Right lobe of liver (tissue), 6 donors: ENCODE data around the gene FAM161B. TPM values are rescaled to one million over a fixed set of nuclear protein-coding genes. Genes with fewer than 3 reads are reported as not detected.

Experiments
- ATAC-seq, 4 donors: fragments of 200-7000 bp; cut with Tn5 transposase; one replicate each; pipeline ENCODE4 v1.9.1; 2020; ENCODE audit warnings: mild to moderate bottlenecking in 4 of 4, moderate library complexity in 4 of 4
- DNase-seq, 3 donors: peaks; one replicate each; pipeline ENCODE4 v3.0.0-alpha.2; 2020
- H3K27ac ChIP-seq, 3 donors: fragments of 200-600 bp; one replicate each; pipeline ENCODE4 v1.8.0; 2022
- H3K27me3 ChIP-seq, 2 donors: fragments of 200-600 bp; one replicate each; pipeline ENCODE4 v1.8.0; 2022
- H3K36me3 ChIP-seq, 4 donors: fragments of 200-600 bp; sonication (generic) in 1 of 4; one replicate each; pipeline versions ENCODE4 v1.5.1 to v1.8.0; 2017 to 2022; ENCODE audit warnings: control low read depth in 1 of 4
- H3K4me1 ChIP-seq, 4 donors: fragments of 200-600 bp; sonication (generic) in 1 of 4; one replicate each; pipeline versions ENCODE4 v1.5.1 to v1.8.0; 2017 to 2022; ENCODE audit warnings: control low read depth in 1 of 4
- H3K4me3 ChIP-seq, 3 donors: fragments of 200-600 bp; one replicate each; pipeline ENCODE4 v1.8.0; 2022
- H3K9me3 ChIP-seq, 4 donors: fragments of 200-600 bp; sonication (generic) in 1 of 4; one replicate each; pipeline versions ENCODE4 v1.5.1 to v1.8.0; 2017 to 2022; ENCODE audit warnings: control low read depth in 1 of 4
- CTCF ChIP-seq, 4 donors: fragments of 200-600 bp in 3 of 4; fragments of 450-650 bp in 1 of 4; IDR thresholded peaks; one replicate each; pipeline versions ENCODE4 v1.5.1 to v1.8.0; 2016 to 2022; ENCODE audit warnings: antibody characterized with exemption in 4 of 4, mild to moderate bottlenecking in 2 of 4
- POLR2A ChIP-seq: fragments of 450-650 bp; IDR thresholded peaks from one replicate; pipeline ENCODE4 v1.6.1; 2017; ENCODE audit warnings: antibody characterized with exemption, mild to moderate bottlenecking
- WGBS: methylation state at CpG from one replicate; pipeline ENCODE4 v1.1.6; 2018; ENCODE audit warnings: low coverage, low lambda C conversion rate; ENCODE audit not compliant: insufficient coverage; ENCODE audit errors: missing lambda C conversion rate; 5-methylcytosine and 5-hydroxymethylcytosine counted together
- intact Hi-C, 2 donors: fragments of 100-400 bp; cut with DNase I; formaldehyde crosslinking; loops; one replicate each; pipeline versions ENCODE4 v1.11.2 to v1.14.1; 2022
- total RNA-seq, 6 experiments: library from RNA; depleted of rRNA in 2 of 6; stranded (reverse); fragments of >200 nt in 2 of 6; fragmentation: NEBNext Ultra II Directional in 3 of 6; extraction: Animal tissue kit (Norgen Biotek cat#: 25700) in 3 of 6; gene quantifications; one replicate each; pipeline versions ENCODE4 v1.1.0 to v1.2.4, GENCODE V29; 2016 to 2023
- donor health status: DM: no; HTN: yes; CAD: no.
- donor health status: DM: no; HTN: no; CAD: no.
- donor health status: DM: no; HTN: no; CAD: no.
- donor health status: DM: no; HTN: yes; CAD: no.
- donor health status: DM: no; HTN: yes; CAD: no.

The FAM161B gene
- total RNA-seq, 6 experiments from 2014 or later: 1.3 to 2.3 (median 1.5) TPM

- ATAC-seq (no peak), DNase-seq (no peak)
- Histone ChIP-seq H3K4me3 (no peak overlapping the region), H3K27ac (no peak overlapping the region), H3K27me3 (no peaks in the 10 kb centered on the region), H3K36me3 (peaks cover 0 to 37% (median 6%) of the 10 kb centered on the region in 4 donors), H3K9me3 (no peaks in the 10 kb centered on the region), H3K4me1 (no peaks in the 10 kb centered on the region)
- WGBS: 97% methylated on average over 6 of the region's 6 CpGs
- TF ChIP-seq POLR2A: no peak
- no peak for TF ChIP-seq CTCF (IDR thresholded peaks at IDR 0.05)
- intact Hi-C loops: no loop called here
Observed at GRCh38 chr14:73916324-73916723, 33.6 kb downstream of the FAM161B start.

- ATAC-seq (no peak), DNase-seq (no peak)
- Histone ChIP-seq H3K4me1 (no peaks in the 10 kb centered on the region), H3K9me3 (no peaks in the 10 kb centered on the region), H3K36me3 (peaks cover 2 to 50% (median 19%) of the 10 kb centered on the region in 4 donors), H3K27me3 (no peaks in the 10 kb centered on the region), H3K4me3 (no peak overlapping the region), H3K27ac (no peak overlapping the region)
- intact Hi-C loops: no loop called here
- TF ChIP-seq CTCF (IDR thresholded peaks at IDR 0.05): no peak
- TF ChIP-seq POLR2A: no peak
- 79% methylated on average over 2 of the region's 3 CpGs for WGBS
Observed at GRCh38 chr14:73913256-73913655, 36.6 kb downstream of the FAM161B start.

DNA sequence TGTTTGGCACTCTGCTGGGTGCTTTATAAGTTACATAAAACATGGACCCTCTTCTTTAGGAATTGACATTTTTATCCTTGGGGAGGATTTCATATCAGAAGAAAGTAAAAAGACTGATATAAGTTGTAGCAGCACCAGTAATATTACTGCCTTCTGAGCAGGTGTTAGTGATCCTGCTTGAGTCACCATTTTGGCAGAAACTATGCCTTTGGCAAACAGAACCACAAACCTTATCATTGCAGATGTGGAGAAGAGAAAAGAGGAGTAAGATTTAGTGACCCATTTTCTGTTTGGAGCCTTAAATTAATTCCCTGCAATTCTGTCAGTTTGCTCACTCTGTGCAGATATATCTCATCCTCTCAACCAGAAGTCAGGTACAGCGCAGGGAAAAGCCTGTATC lies 40.2 kb downstream of the FAM161B start:
- Histone ChIP-seq H3K27me3 (no peaks in the 10 kb centered on the region), H3K27ac (no peak overlapping the region), H3K4me3 (no peak overlapping the region), H3K36me3 (peaks cover 10 to 72% (median 30%) of the 10 kb centered on the region in 4 donors), H3K4me1 (no peaks in the 10 kb centered on the region), H3K9me3 (no peaks in the 10 kb centered on the region)
- 100% methylated on average over 1 of the region's 1 CpG for WGBS
- intact Hi-C loops: no loop called here
- DNase-seq: no peak
- TF ChIP-seq CTCF (IDR thresholded peaks at IDR 0.05) (no peak), POLR2A (no peak)
- ATAC-seq: no peak

DNA sequence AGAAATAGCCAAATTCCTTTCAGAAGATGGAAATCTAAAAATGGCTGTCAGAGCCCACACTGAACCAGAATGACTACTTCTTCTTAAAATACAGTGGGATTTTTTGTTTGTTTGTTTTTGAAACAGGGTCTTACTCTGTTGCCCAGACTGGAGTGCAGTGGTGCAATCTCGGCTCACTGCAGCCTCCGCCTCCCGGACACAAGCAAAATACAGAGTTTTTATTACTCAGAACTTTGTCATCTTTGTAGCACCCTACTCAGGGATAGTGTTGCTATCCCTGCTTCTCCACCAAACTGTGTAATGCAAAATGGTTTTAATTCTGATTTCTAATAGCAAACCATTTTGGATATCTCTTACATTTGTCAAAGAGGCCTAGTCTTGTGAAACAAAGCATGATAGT lies 46.9 kb downstream of the FAM161B start:
- H3K27ac ChIP-seq: no peak overlapping the region
- H3K4me1 ChIP-seq: no peaks in the 10 kb centered on the region
- H3K36me3 ChIP-seq: peaks cover 0 to 75% (median 31%) of the 10 kb centered on the region in 4 donors
- WGBS: 66% methylated on average over 3 of the region's 3 CpGs
- no peak overlapping the region for H3K4me3 ChIP-seq
- H3K9me3 ChIP-seq: no peaks in the 10 kb centered on the region
- intact Hi-C loops: no loop called here
- no peaks in the 10 kb centered on the region for H3K27me3 ChIP-seq
- no peak for ATAC-seq
- no peak for DNase-seq
- TF ChIP-seq POLR2A (no peak), CTCF (IDR thresholded peaks at IDR 0.05) (no peak)

DNA sequence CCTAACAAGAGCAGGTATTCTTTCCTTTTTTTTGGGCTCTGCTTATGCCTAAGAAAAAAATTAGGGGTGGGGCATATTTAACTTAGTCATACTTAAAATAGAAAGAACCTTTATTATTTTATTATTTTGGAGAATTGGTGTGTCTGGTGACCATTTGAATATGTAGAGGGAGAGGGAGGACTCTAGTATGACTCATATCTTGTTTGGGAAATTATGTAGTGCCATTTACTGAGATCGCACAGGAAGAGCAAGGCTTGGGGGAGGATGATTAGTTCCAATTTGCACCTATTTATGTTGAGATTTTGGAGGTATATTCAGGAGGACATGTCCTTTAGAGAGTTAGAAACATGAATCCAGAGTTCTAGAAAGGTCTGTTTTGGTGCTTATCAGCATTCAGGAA lies 53.4 kb downstream of the FAM161B start:
- Histone ChIP-seq H3K4me3 (no peak overlapping the region), H3K9me3 (no peaks in the 10 kb centered on the region), H3K36me3 (peaks cover 4 to 66% (median 22%) of the 10 kb centered on the region in 4 donors), H3K27ac (no peak overlapping the region), H3K27me3 (no peaks in the 10 kb centered on the region), H3K4me1 (no peaks in the 10 kb centered on the region)
- WGBS: 53% methylated on average over 1 of the region's 1 CpG
- ATAC-seq (peak in 1 of 4 donors; percentile 61), DNase-seq (no peak)
- intact Hi-C loops: no loop called here
- no peak for TF ChIP-seq POLR2A
- no peak for TF ChIP-seq CTCF (IDR thresholded peaks at IDR 0.05)
